Activated naive CD4-positive, alpha-beta T cell treated with anti-CD3 and anti-CD28 coated beads, Interleukin-2, amount 10 ng/mL, durations not matched to agents 5 hours and 36 hours (primary cell): ENCODE measurements around the gene OR4C5. TPM values are rescaled to one million over a fixed set of nuclear protein-coding genes. Genes with fewer than 3 reads are reported as not detected.

Experiments
- total RNA-seq, 2 experiments: library from RNA; stranded (reverse); gene quantifications; one replicate each; pipeline ENCODE4 v1.2.3, GENCODE V29; 2021

The OR4C5 gene
- total RNA-seq, result not detected

DNA sequence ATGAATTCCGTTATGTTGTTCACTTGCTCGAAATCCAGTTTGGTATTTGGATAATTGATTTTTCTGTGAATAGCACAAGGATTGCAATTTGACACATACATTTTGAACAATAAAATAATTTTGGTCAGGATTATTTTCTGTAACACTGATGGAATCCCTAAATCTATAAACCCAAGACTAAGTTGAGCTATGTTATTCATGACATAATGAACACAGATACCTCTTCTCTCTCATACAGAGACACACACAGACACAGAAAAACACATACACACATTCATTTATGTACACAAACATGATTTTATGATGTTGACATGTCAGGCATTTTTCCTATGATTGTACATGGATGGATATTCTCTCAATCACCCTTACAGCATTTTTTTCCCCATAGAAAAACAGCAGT, at the start of gene OR4C5:
Gene OR4C5, minus strand, starts transcription at position 101 of the 400 bp plus-strand sequence. Its CDS starts 0 bp downstream, at position 101.

DNA sequence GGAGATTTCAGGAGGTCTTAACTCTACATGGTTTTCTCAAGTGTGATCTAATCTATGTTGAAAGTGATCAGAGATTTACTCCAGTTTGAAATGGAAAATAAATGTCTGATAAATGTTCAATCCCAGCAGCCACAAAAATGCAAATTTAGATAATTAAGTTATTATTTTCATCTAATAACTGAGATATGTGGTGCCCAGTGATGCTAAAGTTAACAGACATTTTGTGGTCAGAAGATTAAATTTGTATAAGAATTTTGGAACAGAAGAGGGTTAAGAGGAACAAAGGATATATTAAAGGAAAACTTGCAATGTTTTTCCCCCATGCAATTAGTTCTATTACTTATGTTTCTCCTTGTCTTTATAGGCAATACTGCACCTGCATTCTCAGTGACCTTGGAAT, 41.6 kb downstream of the OR4C5 start, which contains the start of gene OR4C3:
Gene OR4C3, plus strand, starts transcription at position 301 of the 400 bp plus-strand sequence. CDS start 102 bp downstream, outside the sequence.

Other genes with a start within 250 kb of the OR4C5 start
- gene OR4B1, start 149.7 kb downstream of the OR4C5 start, total RNA-seq, result not detected
- not detected for gene OR4X2, start 121.4 kb downstream of the OR4C5 start, total RNA-seq
- not detected for gene OR4X1, start 102.6 kb downstream of the OR4C5 start, total RNA-seq
- gene OR4S1, start 60.2 kb downstream of the OR4C5 start, total RNA-seq, result not detected
- not detected for gene OR4C3, start 41.5 kb downstream of the OR4C5 start, total RNA-seq
- gene OR4A47, start 122.3 kb upstream of the OR4C5 start, total RNA-seq, result not detected